Stimulated activated CD8-positive, alpha-beta memory T cell treated with anti-CD3 and anti-CD28 coated beads, Interleukin-12 subunit alpha, Interleukin-12 subunit beta, amount 100 ng/mL, for 24 hours (primary cell): ENCODE data around the gene METAP1.
"Not testable (repeated sequence)": the region's sequence is repeated elsewhere in the genome, so short reads cannot be mapped to it uniquely, and the experiment has no call there.

Experiments used
- DNase-seq: peaks from one replicate; pipeline ENCODE4 v3.0.0-alpha.2; 2020; ENCODE audit errors: extremely low read depth

Gene METAP1

GRCh38 chr4:98997166-98997565, 1.6 kb downstream of the METAP1 start:
- no peak for DNase-seq

DNA sequence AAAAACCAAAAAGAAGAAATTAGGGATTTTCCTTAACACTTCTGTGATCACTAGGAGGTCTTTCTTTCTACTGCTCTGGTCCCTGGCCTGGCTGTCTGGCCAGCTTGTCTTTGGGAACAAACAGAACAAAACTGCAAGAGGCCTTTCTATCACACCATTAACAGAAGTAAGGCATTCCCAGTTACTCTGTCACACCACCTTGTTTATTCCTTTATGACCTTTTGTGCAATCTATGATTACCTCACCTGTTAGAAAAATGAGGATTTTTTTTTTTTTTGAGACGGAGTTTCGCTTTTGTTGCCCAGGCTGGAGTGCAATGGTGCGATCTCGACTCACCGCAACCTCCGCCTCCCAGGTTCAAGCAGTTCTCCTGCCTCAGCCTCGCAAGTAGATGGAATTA, 3.0 kb downstream of the METAP1 start:
- no peak for DNase-seq

DNA sequence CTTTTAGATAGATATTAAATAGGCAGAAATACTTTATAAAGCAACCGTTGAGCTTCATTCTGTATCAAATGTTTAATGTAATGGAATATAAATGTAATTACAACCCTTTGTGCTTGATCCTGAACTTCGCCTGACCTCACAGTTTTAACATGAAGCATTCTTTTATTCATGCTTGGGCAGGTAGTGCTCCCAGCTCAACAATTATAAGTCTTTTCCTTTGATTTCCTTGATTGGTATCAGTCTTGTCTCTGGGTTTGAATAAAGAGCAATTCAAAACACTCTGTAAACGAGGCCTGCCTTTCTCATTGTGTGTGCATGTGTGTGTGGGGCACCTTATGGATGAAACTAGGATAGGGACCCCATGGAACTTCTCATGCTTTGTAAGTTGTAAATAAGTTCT, 6.8 kb downstream of the METAP1 start:
- no peak for DNase-seq

- no peak for DNase-seq
These were observed 12.5 kb downstream of the METAP1 start for GRCh38 chr4:99008051-99008450.

DNA sequence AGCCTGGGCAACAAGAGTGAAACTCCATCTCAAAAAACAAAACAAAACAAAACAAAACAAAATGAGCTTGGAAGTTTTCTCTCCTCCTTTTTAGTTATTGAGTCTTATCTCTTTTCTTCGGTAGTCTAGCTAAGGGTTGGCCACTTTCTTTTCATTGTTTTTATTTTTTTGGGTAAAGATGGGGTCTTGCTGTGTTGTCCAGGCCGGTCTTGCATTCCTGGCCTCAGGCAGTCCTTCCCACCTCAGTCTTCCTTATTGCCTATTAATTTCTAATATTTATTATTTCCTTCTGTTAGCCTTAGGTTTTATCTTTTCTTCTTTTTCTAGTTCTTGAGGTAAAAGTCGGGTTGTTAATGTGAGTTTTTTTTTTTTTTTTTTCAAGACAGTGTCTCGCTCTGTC, 16.4 kb downstream of the METAP1 start:
- no peak for DNase-seq

DNA sequence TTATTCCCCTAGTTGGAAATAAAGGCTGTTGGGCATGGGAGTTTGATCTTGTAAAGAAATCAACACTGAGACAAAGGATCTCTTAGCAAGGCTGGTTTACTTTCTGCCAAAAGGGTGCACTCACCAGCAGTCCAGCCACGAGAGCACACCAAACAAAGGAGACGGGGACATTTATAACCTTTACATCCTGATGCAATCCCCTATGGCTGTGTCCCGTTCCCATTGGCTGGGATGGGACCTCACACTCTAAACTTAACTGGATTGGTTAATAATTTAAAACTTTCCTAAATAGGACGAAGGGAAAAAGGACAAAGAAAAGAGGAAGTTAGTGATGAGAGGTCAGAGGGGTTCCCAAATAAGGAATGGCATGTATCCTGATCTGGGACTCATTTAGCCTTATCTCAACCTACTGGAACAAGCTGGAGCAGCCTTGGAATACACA, 17.9 kb downstream of the METAP1 start:
- no peak for DNase-seq

DNA sequence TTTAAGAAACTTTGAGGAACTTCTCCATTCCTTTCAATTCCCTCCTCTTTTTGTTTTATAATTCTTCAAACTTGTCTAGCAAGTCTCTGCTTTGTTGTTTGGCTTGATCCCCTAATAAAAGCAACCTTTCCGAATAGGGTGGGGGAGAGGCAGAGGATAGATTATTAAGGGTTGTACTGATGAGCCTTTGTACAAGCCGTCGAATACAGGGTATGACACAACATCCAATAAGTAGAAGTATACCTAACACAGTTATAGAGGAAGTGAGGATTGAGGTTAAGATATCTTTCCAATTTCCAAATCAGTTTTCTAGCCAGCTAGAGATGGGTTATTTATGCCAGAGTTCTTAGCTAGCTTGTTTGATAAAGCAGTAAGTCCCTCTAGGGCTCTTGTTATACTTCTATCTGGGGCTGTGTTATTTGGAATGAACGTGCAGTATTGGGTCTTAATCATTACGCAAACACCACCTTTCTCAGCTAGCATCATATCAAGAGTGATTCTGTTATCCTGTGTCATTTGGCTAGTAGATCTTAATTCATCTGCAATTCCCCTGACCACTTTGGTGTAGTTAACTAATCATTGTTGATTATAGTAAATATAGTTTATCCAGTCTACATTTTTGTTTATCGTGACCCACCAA, 18.5 kb downstream of the METAP1 start:
- DNase-seq, result no peak

DNA sequence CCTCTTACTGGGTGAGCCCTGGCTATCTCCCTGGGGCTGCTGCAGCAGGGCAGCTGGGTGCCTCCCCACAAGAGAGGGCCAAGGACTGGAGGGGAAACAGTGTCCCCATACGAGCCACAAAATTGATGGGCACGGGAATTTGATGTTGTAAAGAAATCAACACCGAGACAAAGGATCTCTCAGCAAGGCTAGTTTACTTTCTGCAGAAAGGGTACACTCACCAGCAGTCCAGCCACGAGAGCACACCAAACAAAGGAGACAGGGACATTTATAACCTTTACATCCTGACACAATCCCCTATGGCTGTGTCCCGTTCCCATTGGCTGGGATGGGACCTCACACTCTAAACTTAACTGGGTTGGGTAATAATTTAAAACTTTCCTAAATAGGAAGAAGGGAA, 25.9 kb downstream of the METAP1 start:
- DNase-seq, result no peak

GRCh38 chr4:99022566-99022965, 27.0 kb downstream of the METAP1 start:
- no peak for DNase-seq

- not testable (repeated sequence) for DNase-seq
These were observed 28.3 kb downstream of the METAP1 start for GRCh38 chr4:99023800-99024251.

DNA sequence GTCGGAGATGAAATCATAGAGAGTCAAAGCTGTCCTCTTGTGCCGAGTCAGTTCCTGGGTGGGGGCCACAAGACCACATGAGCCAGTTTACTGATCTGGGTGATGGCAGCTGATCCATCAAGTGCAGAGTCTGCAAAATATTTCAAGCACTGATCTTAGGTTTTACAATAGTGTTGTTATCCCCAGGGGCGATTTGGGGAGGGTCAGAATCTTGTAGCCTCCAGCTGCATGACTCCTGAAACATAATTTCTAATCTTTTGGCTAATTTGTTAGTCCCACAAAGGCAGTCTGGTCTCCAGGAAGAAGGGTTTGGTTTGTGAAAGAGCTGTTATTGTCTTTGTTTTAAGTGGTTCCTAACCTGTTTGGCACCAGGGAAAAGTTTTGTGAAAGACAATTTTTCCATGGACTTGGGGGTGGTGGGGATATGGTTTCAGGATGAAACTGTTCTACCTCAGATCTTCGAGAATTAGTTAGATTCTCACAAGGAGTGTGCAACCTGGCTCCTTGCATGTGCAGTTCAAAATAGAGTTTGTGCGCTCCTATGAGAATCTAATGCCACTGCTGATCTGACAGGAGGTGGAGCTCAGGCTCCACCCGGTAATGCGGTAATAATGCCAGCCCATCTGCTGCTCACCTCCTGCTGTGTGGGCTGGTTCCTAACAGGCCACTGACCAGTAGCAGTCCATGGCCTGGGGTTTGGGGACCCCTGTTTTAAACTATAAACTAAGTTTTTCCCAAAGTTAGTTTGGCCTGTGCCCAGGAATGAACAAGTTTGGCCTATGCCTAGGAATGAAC, 29.2 kb downstream of the METAP1 start:
- DNase-seq, result no peak

DNA sequence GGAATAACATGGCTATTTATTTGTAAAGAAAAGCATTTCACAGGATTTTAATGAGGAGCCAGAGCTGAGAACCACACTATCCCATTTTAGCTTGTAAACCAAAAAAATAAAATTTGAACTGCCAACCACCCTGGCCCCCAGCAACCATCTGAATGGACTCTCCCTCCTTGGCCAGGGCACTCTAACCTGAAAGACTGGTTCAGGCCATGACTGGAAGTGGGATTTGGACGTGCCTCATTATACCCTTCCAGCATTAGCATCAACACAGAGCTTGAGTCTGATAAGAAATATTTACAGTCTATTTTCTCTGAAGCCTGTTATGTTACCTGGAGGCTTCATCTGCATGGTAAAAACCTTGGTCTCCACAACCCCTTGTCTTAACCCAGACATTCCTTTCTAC, 30.0 kb downstream of the METAP1 start:
- no peak for DNase-seq

DNA sequence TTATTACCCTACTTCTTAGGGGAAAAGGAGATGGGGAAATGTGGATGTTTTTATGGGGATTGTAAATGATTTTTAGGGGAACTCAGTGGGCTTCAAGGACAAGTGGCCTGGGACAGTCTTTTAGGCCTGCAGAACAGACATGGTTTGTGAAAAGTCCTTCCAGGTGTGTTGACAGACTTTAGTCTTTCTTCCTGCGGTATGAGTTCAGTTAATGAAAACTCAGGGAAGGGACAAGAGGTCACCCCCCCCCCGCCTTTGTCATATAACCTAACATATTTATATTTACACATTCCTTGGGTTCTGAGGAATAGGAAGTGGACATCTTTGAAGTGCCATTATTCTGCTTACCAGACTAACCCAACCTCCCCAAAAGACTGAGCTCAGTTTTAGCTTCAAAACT, 31.8 kb downstream of the METAP1 start:
- DNase-seq, result no peak

DNA sequence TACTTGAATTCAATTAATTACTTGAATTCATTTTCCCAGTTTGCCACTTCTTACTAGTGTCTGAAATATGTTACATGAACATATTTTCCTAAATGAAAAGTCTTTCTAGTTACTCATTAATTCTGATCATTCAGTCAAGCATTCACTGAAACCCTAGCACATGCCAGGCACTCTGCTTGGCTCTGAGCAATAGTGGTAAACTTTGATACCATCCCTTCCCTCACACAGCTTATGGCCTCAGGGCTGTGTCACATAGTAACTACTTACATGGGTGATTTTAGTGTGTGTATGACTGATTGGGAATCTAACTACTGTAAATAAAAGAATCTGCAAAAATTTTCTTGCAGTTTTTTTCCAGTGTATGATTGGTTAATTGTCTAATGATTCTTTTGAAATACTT, 32.7 kb downstream of the METAP1 start:
- DNase-seq, result no peak

DNA sequence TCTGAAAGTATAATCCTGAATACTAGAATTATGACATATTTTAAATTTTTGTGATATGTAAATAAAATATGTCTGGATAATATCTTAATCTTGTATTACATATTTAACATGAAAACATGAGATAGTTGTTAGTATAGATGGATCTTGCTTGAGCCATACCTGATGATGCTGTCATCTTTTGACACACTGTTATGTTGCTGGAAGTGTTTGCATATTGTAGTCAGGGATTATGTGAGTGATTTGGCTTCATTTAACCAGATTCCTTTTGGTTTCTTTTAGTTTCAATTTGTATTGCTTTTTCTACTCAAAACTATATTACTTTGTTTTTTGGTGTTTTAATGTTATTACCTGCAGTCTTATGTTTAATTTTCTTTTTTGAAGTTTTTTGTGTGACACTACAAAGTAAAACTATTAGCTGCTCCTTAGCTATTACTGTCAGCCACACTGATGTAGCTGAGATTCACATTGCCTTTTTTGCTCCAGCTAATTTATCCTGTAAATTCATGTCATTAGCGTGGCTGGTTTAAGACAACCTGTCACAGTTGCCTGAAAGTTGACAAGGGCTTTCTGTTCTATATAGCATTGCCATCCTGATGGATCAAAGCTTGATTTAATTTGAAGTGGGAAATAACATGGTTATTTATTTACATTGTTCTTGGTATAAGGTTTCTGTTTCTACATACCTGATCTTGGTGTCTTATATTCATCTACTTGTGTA, 33.7 kb downstream of the METAP1 start:
- no peak for DNase-seq

GRCh38 chr4:99029852-99030251, 34.3 kb downstream of the METAP1 start:
- DNase-seq, result no peak

DNA sequence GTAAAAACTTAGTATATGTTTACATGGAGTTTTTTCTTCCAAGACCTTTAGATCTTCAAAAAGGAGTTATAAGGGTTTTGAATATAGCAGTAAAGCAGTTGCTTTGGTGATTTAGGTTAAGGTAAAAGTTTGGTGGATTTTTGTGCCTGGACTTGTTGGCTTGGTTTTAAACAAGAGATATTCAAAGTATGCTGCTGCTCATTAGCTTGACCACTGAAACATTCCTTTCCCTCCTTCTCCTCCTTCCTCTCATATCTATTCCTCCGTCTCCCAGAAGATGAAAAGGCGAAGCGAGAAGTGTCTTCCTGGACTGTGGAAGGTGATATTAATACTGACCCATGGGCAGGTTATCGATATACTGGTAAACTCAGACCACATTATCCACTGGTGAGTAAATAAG, 38.4 kb downstream of the METAP1 start:
- DNase-seq, result no peak

- DNase-seq, result no peak
These were observed 42.7 kb downstream of the METAP1 start for GRCh38 chr4:99038213-99038612.

- DNase-seq, result no peak
These were observed 47.8 kb downstream of the METAP1 start for GRCh38 chr4:99043346-99043745.

- no peak for DNase-seq
These were observed 52.2 kb downstream of the METAP1 start for GRCh38 chr4:99047710-99048109.

DNA sequence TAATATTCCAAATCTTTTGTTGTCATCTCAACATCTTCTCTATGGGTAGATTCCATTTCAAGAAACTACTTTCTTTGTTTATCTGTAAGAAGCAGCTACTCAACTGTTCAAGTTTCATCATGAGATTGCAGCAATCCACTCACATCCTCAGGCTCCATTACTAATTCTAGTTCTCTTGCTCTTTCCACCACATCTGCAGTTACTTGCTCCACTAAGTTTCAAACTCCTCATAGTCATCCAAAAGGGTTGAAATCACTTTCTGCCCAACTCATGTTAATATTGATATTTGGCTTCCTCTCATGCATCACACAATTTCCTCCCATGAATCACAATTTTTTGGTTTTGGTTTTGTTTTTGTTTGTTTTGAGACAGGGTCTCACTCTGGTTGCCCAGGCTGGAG, 57.4 kb downstream of the METAP1 start:
- DNase-seq, result no peak

GRCh38 chr4:99054428-99054994, 59.0 kb downstream of the METAP1 start:
- no peak for DNase-seq
